HG02884 (cell line): ENCODE measurements around the gene EHD1.

Experiments
- ATAC-seq: cut with Tn5 transposase; IDR thresholded peaks from one replicate; pipeline ENCODE4 v1.9.1; 2021; ENCODE audit warnings: mild to moderate bottlenecking, moderate library complexity; ENCODE audit not compliant: unreplicated experiment

Gene EHD1

DNA sequence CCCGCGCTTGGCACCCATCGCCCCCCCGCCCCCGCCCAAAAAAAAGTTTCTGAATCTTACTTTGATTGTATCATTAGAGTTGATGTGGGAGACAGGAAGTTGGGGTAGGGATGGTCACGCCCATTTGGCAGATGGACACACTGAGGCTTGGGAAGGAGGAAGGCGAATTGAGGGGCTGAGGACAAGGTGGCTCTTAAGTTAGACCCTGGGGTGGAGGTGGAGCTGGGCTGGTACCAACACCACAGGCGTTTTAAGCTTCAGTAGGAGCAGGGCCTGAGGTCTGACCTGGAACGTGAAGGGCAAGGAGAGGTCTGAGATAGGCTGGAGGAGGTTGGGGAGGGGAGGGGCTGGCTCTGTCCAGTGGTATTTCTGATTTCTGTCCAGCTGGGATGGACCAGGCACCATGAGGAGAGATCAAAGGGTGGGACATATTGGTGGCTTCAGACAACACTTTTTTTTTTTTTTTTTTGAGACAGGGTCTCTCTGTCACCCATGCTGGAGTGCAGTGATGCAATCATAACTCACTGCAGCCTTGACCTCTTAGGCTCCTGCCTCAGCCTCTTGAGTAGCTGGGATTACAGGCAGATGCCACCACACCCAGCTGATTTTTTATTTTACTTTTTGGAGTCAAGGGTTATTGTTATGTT lies 33.2 kb downstream of the EHD1 start:
- ATAC-seq = no peak

DNA sequence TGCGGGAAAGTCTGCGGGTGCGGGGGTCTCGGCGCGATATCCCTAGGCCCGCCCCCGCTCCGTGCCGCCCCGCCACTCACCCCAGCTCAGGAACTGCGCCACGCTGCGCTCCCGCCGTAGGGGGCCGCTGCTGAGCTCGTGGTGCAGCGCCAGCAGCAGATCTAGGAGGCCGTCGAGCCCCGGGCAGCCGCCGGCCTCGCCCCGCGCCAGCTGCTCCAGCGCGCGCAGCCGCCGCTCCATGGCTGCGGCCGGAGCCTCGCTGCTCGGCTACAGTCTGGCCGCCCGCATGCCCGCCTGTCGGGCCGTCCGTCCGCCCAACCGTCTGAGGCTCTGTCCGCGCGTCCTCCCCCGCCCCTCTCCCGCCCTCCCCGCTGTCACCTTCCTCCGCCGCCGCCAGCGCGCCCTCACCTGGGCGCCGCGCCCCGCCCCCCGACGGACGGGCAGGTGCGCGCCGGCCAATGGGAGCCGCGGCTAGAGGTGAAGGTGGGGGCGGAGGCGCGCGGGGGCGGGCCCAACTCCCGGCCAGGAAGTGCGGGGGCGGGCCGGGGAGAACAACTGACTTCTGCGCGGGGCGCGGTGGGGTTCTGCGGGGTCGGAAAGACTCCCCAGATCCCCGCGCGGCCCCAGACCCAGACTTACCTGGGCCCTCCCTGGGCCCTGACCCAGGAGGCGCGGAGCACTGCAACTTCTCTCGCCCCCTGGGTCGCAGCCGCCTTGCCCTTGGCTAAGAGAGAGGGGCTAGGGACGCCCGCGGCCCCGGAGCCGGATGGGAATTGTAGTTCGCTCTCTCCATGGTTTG lies 33.9 kb downstream of the EHD1 start, which contains the start of gene CDC42BPG:
CDC42BPG (minus strand) TSS at position 324 of the 799 bp plus-strand sequence; CDS start at position 240, 84 bp downstream.
- ATAC-seq = no peak

DNA sequence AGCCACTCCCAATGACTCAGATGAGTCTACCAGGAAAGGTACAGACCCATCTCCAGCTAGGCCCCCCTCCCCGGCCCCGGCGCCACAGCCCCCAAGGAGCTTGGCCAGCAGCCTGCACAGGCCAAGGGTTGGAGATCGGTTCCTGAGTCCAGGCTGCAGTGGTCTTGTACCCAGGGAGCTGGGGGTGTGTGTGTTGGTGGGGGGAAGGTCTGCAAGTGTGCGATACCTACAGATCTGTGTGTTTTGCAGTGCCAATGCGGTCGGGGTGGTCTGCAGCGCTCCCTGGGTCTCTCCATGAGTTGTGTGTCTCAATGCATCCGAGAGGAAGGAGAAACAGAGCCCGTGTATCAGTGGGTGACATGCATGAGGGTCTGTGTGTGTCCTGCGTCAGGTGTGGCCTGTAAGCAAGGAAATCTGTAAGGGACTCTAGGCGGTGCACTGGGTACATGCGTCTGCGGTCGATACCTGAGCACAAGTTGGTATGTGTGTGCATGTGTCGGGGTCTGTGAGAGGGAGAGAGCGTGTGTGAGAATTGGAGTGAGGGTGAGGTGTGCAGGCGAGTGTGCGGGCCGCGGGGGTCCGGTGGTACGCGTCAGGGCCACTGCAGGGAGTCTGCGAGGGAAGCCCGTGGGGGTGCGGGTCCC lies 34.6 kb downstream of the EHD1 start:
- ATAC-seq = no peak

DNA sequence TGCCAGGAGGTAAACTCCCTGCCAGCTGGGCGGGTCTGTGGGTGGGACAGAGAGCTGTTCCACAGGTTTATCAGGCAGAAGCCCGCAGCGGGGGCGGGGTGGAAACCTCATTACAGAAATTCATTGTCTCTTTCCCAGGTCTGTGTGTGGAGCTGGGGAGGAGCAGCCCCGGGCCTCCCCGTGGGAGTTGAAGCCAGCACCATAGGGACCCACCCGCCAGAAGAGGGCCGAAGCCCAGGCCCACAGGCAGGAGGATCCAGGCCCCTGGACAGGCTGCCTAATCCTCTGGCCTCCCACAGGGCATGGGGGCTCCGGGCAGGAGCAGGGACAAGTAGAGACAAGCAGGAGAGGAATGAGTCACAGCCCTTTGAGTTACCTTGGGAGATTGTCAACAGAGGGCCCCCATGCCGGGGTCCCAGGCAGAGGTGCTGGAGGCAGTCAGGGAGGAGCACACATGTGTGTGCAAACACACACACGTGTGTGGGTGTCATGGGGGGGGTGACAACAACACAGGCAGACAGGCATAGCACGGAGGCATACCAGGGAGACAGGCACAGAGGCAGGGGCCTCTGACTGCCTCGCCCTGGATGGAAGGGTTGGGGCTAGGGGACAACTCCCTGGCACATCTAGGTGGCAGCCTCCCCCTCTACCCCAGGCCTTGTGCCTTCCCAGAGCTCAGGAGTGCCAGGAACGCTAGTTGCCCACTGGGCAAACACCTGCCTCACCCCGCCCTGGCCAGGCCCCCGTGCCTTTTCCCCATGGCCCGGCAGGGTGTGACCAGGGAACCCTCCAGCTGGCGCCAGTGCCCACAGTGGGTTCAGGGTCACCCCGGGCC lies 35.4 kb downstream of the EHD1 start:
- ATAC-seq = no peak

DNA sequence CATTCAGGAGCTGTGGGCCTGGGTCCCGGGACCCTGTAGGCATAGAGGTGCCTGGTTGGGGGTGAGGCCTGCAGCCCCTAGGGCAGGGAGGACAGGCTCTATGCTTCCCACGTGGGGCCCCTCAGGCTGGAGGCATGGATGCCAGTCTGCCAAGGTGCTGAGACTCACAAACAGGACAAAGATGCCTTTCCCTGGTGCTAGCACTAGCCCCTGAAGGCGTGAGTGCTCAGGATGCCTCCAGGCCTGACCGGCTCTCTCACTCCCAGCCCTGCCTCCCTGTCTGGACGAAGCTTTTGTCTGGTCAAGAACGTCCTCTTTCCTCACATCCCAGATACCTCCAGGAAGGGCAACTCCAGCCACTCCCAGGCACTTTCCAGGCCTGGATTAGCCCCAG lies 36.1 kb downstream of the EHD1 start:
- no peak for ATAC-seq

DNA sequence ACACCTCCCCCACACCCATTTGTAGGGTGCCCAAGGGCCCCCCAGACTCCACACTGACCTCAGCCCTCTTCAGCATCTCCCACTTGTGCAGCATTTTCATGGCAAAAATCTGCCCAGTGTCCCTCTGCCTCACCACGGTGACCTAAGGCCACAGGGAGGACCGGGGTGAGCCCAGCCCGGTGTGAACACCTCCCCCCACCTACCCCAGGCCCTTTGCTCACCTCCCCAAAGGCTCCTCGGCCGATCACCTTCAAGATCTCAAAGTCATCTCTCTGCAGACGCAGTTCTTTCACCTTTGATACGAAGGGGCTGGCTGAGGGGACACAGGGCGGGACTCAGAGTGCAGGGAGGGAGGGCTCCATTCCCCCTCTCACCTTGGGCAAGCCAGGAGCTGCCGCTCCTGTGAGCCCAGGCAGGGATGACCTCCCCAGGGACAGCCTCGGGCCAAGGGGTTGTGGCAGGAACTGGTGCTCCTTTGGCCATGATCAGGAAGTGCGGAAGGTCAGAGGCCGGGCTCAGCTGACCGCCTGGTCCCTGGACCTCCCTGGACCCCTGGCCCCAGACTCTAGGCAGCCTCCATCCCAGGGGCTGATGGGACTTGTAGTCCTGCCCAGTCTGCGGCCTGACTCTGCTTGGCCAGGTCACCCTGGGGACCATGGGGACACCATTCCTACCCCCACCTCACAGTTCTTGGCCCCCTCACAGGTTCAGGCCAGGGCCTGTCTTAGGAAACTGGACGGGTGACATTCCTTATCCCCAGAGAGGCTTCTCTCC lies 36.6 kb downstream of the EHD1 start:
- no peak for ATAC-seq

DNA sequence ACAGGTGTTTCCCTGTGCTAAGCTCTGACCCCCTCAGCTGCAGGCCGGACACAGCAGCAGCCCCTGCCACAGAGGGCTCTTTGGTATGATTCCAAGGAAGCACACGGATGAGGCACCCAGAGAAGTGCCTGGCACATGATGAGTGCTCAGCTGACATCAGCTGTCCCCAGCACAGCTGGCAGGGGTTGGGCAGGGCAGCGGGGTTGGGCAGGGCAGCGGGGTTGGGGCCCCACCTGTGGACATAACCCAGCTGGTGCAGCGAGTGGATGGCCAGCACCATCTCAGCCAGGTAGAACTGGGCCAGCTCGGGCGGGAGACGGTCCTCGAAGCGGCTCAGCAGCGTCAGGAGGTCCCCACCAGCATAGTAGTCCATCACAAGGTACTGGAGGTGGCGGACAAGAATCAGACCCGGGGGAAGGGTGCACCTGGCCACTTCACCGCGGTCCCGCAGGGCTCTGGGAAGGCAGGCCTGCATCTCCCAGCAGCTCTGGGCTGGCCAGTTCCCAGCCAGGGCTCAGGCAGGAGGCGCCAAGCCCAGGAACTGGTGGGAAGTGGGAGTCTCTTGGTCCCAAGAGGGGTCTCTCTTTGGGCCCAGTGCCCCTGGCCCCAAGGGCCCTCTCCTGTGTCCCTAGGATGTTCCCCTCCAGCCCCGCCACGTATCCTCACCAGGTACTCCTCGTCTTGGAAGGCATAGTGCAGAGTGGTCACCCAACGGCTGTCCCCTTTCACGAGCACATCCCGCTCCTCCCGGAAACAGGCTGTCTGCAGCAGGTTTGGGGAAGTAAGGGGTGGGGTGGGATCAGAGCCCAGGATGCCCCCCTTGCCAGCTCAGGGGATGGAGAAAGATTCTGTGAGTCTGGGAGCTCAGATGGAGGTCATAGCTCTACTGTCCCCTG lies 38.3 kb downstream of the EHD1 start:
- ATAC-seq = no peak

DNA sequence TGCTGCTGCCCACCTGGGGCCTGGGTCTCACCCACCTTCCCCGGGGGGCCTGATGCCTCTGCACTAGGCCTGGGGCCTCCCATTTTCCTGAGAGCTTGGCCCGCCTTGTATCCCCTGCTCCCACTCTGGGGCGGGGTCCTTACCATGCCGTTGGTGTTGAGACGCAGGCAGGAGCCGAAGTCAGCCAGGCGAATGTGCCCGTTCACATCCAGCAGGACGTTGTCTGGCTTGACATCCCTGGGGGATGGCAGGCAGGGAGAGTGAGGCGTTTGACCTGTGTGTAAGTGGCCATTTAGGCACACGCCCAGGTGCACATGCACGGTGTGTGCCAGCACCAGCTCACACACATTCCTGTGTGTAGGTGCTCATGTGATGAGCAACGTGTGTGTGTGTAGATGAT lies 39.1 kb downstream of the EHD1 start:
- no peak for ATAC-seq

DNA sequence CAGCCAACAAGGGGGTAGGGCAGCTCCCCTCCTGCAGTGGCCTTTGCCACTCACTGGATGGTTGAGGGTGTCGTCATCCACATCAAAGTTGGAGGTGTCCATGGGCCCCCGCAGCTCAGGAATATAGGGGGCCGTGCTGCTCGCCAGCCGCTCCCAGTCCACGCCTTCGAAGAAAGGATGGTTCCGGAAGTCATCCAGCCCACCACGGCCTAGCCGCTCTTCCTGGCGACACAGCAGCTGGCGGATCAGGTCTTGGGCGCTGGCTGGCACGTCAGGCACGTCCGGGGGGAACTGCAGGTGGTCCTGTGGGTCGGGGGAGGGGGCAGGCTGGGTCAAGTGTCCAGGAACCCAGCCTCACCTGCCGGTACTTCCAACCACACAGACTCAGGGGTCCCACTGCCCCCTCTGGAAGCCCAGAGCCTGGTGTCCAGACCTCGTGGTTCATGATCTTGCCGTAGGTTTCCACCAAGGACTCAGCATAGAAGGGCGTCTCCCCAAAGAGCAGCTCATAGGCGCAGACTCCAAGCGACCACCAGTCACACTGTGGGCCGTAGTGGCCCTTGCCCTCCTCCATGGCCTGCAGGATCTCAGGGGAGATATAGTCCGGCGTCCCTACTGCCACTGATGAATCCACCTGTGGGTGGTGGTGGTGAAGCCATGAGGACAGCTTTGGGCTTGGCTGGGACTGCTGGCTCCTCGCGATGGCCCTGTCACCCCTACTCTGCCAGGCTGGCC lies 39.7 kb downstream of the EHD1 start:
- ATAC-seq = no peak

DNA sequence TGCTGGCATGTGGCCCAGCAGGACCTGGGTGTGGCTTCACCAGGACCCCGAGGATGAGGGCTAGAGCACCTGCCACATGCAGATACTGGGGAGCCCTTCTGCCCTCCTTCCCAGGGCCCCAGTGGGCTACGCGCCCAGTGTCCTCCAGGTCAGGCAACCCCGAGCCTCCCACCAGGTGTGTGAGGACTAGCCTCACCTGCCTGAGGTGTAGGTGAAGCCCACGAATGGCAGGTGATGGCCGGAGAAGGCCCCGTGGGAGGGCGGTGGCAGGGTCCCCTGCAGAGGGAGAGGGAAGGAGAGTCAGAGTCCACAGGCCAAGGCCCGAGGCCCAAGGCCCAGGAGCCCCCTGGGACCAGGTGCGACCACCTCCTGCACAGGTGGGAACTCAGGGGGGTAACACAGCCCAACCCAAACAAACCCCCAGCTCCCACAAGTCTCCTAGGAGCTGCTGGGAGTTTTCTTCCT lies 40.5 kb downstream of the EHD1 start:
- no peak for ATAC-seq

DNA sequence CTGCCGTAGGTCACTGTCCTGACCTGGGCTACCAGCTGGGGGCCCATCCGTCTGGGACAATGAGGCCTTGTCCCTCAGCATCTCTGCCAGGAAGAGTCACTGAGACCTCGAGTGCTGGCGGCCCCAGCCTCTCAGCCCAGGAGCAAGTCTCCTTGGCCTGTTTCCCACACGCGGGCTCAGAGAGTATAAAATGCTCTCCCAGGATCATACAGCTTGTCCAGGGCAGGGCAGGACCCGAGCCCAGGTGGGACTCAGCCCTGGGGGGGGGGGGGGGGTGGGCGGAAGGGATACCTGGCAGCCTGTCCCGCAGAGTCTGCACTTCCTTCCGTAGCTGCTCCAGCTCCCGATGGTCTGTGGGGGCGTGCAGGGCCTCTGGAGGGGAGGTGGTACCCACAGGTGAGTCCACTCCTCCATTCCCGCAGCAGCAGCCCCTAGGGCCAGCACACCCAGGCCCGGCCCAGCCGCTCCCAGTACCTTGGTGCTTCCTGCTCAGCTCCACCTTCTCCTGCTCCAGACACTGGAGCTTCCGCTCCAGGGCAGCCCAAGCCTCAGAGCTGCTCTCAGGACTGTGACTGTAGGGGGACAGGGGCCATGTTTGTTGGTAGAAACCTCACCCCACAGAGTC lies 41.9 kb downstream of the EHD1 start:
- no peak for ATAC-seq

DNA sequence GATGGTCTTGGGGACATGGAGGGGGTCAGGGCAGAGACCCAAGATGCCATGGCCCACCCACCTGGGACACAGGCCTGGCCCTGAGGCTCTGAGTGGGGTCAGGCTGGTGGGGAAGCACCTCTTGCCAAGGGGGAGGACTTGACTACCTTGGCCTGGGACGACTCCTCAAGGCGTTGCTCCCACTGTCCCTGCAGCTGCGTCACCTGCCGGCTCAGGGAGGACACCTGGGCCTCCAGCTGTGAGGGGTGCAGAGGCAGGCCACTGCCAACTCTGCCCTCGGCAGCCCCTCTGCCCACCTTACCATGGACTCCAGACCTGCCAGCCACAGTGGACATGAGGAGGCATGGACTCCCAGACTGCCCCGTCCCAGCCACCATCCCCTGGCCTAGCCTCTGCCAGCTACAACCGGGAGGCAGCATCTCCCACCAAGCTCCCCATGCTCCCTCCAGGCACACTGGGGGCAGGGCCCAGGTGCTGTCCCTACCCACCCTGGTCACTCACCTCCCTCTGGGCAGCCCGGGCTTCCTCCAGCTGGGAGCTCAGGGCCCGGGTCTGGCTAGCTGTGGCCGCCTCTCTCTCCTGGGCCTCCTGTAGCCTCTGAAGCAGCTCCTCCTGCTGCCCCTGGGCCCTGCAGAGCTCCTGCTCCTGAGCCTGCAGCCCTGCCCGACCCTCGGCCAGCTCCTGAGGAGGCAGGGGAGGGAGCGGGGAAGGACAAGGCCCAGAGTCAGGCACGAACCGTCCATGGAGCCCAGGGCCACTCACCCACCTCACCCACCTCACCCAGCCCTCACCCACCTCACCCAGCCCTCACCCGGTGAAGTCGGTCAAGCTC lies 42.6 kb downstream of the EHD1 start:
- no peak for ATAC-seq

DNA sequence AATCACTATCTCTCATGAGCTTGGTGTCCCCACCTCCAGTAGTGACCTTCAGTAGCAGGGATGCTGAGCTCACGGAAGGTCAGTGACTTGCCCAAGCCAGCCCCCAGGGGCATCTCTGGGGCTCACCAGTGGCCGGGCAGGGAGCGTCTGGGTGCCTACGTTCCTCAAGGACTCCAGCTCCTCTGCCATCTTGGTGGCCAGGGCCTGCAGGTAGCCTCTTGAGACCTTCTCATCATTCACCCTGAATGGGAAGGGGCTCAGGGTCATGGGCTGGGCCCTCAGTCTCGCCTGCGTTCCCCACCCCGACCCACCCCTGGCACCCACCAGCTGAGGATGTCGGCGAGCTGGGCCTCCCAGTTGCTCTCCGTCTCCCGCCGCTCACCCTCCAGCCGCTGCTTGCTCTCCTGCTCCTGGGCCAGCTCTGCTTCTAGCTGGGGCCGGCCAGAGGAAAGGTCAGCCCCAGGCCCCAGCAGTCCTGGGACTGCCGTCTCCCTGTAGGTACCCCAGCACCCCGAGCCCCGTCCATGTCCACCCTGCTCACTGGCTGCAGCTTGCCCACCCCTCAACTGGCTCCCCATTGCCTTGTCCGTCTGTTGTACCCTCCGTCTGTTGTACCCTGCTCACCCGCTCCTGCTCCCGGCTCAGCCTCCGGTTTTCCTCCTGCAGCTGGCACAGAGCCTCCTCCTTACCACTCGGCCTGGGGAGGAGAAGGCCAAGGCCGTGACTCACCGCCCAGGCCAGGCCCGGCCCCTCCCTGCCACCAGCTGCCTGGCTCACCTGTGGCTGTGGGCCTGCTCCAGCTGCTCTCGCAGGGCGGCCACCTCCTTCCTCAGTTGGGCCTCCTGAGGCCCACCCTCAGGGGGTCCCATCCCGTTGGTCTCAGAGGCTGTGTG lies 43.5 kb downstream of the EHD1 start:
- ATAC-seq = no peak

DNA sequence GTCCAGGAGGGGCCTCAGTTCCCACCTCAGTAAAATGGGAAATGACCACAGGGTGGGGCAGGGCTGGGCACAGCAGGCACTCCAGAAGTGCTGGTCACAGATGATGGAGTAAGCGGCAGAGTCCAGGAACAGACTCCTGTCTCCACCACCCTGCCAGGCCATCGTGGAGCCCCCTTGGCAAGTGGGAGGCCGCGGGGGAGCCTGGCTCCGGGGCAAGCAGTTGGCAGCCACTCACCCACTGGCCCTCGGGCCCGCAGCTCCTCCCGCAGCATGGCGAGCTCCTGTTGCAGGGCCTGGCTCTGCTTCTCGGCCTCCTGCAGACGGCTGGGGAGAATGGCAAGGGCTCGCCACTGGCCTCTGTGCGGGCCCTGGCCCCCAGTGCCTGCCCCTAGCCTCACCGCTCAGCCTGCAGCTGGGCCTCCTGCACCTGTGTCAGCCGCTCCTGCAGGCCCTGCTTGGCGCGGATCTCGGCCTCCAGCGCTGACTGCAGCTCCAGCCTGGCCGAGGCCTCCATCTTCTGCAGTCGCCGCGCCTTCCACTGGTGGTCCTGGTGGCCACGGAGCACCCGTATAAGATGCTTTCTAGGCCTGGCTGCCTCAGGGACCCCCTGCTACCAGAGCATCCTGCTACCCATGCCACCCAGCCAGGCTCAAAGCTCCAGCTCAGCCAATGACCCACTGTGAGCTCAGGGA lies 44.2 kb downstream of the EHD1 start:
- ATAC-seq = no peak

DNA sequence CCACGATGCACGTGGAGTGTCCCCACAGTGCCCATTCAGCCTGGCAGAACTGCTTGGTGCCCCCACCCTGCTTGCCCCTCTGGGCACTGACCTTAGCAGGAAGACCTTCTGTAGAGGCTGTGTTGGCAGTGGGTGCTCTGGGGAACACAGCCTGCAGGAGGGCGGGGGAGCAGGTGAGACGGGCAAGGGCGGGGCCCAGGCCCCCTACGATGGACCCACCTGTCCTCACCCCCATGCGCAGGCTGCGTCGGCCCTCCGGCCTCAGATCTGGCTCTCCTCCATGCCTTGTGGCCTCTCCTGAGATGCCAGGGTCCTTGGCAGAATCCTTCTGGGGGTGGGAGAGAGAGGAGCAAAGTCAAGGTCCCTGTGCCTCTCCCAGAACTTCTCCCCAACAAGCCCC lies 44.9 kb downstream of the EHD1 start:
- ATAC-seq = no peak

DNA sequence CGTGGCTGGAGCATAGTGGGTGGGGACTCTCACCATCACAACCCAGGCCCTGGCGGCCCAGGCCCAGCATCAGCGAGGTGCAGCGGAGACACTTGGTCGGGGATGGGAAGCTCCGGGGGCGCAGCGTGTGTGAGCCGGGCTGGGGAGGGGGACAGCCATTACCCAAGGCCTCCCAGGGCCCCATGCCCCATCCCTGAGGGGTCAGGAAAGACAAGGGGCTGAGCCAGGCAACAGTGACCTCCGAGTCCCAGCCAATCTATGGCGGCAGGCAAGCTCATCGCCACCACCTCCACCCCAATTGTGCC lies 45.3 kb downstream of the EHD1 start:
- ATAC-seq = no peak
